Measurements from ENCODE around the gene HAO2. TPM values are rescaled to one million over a fixed set of nuclear protein-coding genes. Genes with fewer than 3 reads are reported as not detected.

Gene HAO2
- total and polyA plus RNA-seq, 2 experiments from 2014 or later, result not detected

DNA sequence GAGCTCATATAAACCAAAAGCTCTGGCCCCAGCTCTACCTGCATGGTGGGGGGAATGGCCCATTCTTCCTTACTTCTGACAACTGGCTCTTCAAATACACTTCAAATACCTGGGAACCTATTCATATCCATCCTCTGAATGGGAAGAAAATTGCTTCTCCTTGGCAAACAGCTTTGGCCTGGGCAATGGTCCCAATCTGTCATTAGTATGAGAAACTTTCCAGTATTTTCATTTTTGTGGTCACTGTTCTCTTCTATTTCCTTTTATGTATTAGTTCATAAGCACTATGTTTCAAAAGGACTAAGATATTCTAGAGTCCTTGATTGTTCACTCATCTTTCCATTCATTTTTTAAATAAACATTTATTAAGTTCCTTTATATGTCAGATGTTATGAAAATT lies 41.1 kb downstream of the HAO2 start:
- H3K27ac Mint-ChIP-seq, result no peak overlapping the region
- H3K27me3 Mint-ChIP-seq (ENCODE audit: insufficient read depth, low read depth, poor library complexity), result no peaks in the 10 kb centered on the region
- Histone ChIP-seq H3K27me3 (ENCODE audit: insufficient read depth) (no peaks in the 10 kb centered on the region), H3F3A (replicated peaks; ENCODE audit: low read depth) (no peaks in the 10 kb centered on the region), H3K4me2 (no peak overlapping the region), H3K4me1 (ENCODE audit: insufficient read depth) (no peaks in the 10 kb centered on the region), H4K20me1 (replicated peaks; ENCODE audit: insufficient read depth) (no peaks in the 10 kb centered on the region), H3K79me2 (replicated peaks; ENCODE audit: insufficient read depth) (no peaks in the 10 kb centered on the region), H3K36me3 (ENCODE audit: insufficient read depth) (no peaks in the 10 kb centered on the region), H3K4me3 (no peak overlapping the region), H3K27ac (ENCODE audit: low read depth) (no peak overlapping the region), H3K9me2 (ENCODE audit: insufficient read depth) (peaks cover 9% of the 10 kb centered on the region; the same call in 1 of the 2 replicates), H2AFZ (no peak overlapping the region)
- H3K4me3 Mint-ChIP-seq, result no peak overlapping the region
- H3K4me1 Mint-ChIP-seq, result no peaks in the 10 kb centered on the region
- DNase-seq (ENCODE audit: low spot score) (no peak), ATAC-seq (no peak)
- no peaks in the 10 kb centered on the region for H3K36me3 Mint-ChIP-seq (ENCODE audit: low read depth)
- no peaks in the 10 kb centered on the region; the same call in 2 of the 3 replicates for H3K9me3 Mint-ChIP-seq
- TF ChIP-seq ZNF114 (CRISPR knock-in tag; IDR thresholded peaks at IDR 0.05) (no peak), STAT1 (IDR thresholded peaks at IDR 0.05; ENCODE audit: unreplicated experiment) (no peak), EZH2phosphoT487 (IDR thresholded peaks at IDR 0.05; ENCODE audit: unreplicated experiment) (no peak), JUNB (IDR thresholded peaks at IDR 0.05; ENCODE audit: unreplicated experiment) (no peak), CREB1 (CRISPR knock-in tag; IDR thresholded peaks at IDR 0.05; ENCODE audit: low read depth) (no peak), POLR2AphosphoS5 (IDR thresholded peaks at IDR 0.05; ENCODE audit: low read depth) (no peak), EZH2 (IDR thresholded peaks at IDR 0.05; ENCODE audit: low read depth, unreplicated experiment) (no peak), NANOG (IDR thresholded peaks at IDR 0.05; ENCODE audit: borderline replicate concordance) (no peak), ZNF331 (CRISPR knock-in tag; IDR thresholded peaks at IDR 0.05; ENCODE audit: low read depth) (no peak)
- TF ChIP-seq, protein P1, sequence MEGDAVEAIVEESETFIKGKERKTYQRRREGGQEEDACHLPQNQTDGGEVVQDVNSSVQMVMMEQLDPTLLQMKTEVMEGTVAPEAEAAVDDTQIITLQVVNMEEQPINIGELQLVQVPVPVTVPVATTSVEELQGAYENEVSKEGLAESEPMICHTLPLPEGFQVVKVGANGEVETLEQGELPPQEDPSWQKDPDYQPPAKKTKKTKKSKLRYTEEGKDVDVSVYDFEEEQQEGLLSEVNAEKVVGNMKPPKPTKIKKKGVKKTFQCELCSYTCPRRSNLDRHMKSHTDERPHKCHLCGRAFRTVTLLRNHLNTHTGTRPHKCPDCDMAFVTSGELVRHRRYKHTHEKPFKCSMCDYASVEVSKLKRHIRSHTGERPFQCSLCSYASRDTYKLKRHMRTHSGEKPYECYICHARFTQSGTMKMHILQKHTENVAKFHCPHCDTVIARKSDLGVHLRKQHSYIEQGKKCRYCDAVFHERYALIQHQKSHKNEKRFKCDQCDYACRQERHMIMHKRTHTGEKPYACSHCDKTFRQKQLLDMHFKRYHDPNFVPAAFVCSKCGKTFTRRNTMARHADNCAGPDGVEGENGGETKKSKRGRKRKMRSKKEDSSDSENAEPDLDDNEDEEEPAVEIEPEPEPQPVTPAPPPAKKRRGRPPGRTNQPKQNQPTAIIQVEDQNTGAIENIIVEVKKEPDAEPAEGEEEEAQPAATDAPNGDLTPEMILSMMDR (conservative IDR thresholded peaks at IDR 0.05; ENCODE audit: low read depth in 2 of 2), result no peak
- TF ChIP-seq, protein P2, sequence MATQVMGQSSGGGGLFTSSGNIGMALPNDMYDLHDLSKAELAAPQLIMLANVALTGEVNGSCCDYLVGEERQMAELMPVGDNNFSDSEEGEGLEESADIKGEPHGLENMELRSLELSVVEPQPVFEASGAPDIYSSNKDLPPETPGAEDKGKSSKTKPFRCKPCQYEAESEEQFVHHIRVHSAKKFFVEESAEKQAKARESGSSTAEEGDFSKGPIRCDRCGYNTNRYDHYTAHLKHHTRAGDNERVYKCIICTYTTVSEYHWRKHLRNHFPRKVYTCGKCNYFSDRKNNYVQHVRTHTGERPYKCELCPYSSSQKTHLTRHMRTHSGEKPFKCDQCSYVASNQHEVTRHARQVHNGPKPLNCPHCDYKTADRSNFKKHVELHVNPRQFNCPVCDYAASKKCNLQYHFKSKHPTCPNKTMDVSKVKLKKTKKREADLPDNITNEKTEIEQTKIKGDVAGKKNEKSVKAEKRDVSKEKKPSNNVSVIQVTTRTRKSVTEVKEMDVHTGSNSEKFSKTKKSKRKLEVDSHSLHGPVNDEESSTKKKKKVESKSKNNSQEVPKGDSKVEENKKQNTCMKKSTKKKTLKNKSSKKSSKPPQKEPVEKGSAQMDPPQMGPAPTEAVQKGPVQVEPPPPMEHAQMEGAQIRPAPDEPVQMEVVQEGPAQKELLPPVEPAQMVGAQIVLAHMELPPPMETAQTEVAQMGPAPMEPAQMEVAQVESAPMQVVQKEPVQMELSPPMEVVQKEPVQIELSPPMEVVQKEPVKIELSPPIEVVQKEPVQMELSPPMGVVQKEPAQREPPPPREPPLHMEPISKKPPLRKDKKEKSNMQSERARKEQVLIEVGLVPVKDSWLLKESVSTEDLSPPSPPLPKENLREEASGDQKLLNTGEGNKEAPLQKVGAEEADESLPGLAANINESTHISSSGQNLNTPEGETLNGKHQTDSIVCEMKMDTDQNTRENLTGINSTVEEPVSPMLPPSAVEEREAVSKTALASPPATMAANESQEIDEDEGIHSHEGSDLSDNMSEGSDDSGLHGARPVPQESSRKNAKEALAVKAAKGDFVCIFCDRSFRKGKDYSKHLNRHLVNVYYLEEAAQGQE (IDR thresholded peaks at IDR 0.05; ENCODE audit: unreplicated experiment), result no peak
- TF ChIP-seq, protein P3, sequence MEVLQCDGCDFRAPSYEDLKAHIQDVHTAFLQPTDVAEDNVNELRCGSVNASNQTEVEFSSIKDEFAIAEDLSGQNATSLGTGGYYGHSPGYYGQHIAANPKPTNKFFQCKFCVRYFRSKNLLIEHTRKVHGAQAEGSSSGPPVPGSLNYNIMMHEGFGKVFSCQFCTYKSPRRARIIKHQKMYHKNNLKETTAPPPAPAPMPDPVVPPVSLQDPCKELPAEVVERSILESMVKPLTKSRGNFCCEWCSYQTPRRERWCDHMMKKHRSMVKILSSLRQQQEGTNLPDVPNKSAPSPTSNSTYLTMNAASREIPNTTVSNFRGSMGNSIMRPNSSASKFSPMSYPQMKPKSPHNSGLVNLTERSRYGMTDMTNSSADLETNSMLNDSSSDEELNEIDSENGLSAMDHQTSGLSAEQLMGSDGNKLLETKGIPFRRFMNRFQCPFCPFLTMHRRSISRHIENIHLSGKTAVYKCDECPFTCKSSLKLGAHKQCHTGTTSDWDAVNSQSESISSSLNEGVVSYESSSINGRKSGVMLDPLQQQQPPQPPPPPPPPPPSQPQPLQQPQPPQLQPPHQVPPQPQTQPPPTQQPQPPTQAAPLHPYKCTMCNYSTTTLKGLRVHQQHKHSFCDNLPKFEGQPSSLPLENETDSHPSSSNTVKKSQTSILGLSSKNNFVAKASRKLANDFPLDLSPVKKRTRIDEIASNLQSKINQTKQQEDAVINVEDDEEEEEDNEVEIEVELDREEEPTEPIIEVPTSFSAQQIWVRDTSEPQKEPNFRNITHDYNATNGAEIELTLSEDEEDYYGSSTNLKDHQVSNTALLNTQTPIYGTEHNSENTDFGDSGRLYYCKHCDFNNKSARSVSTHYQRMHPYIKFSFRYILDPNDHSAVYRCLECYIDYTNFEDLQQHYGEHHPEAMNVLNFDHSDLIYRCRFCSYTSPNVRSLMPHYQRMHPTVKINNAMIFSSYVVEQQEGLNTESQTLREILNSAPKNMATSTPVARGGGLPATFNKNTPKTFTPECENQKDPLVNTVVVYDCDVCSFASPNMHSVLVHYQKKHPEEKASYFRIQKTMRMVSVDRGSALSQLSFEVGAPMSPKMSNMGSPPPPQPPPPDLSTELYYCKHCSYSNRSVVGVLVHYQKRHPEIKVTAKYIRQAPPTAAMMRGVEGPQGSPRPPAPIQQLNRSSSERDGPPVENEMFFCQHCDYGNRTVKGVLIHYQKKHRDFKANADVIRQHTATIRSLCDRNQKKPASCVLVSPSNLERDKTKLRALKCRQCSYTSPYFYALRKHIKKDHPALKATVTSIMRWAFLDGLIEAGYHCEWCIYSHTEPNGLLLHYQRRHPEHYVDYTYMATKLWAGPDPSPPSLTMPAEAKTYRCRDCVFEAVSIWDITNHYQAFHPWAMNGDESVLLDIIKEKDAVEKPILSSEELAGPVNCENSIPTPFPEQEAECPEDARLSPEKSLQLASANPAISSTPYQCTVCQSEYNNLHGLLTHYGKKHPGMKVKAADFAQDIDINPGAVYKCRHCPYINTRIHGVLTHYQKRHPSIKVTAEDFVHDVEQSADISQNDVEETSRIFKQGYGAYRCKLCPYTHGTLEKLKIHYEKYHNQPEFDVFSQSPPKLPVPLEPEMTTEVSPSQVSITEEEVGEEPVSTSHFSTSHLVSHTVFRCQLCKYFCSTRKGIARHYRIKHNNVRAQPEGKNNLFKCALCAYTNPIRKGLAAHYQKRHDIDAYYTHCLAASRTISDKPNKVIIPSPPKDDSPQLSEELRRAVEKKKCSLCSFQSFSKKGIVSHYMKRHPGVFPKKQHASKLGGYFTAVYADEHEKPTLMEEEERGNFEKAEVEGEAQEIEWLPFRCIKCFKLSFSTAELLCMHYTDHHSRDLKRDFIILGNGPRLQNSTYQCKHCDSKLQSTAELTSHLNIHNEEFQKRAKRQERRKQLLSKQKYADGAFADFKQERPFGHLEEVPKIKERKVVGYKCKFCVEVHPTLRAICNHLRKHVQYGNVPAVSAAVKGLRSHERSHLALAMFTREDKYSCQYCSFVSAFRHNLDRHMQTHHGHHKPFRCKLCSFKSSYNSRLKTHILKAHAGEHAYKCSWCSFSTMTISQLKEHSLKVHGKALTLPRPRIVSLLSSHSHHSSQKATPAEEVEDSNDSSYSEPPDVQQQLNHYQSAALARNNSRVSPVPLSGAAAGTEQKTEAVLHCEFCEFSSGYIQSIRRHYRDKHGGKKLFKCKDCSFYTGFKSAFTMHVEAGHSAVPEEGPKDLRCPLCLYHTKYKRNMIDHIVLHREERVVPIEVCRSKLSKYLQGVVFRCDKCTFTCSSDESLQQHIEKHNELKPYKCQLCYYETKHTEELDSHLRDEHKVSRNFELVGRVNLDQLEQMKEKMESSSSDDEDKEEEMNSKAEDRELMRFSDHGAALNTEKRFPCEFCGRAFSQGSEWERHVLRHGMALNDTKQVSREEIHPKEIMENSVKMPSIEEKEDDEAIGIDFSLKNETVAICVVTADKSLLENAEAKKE (CRISPR knock-in tag; IDR thresholded peaks at IDR 0.05), result no peak
- TF ChIP-seq, protein P4, sequence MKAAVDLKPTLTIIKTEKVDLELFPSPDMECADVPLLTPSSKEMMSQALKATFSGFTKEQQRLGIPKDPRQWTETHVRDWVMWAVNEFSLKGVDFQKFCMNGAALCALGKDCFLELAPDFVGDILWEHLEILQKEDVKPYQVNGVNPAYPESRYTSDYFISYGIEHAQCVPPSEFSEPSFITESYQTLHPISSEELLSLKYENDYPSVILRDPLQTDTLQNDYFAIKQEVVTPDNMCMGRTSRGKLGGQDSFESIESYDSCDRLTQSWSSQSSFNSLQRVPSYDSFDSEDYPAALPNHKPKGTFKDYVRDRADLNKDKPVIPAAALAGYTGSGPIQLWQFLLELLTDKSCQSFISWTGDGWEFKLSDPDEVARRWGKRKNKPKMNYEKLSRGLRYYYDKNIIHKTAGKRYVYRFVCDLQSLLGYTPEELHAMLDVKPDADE (IDR thresholded peaks at IDR 0.05), result no peak
